HG02840 (cell line): ENCODE results near the gene COA3.

ENCODE experiments used
- ATAC-seq: cut with Tn5 transposase; IDR thresholded peaks from one replicate; pipeline ENCODE4 v1.9.1; 2021; ENCODE audit warnings: mild to moderate bottlenecking, moderate library complexity, moderate number of reproducible peaks; ENCODE audit not compliant: unreplicated experiment, low FRiP score

The COA3 gene

DNA sequence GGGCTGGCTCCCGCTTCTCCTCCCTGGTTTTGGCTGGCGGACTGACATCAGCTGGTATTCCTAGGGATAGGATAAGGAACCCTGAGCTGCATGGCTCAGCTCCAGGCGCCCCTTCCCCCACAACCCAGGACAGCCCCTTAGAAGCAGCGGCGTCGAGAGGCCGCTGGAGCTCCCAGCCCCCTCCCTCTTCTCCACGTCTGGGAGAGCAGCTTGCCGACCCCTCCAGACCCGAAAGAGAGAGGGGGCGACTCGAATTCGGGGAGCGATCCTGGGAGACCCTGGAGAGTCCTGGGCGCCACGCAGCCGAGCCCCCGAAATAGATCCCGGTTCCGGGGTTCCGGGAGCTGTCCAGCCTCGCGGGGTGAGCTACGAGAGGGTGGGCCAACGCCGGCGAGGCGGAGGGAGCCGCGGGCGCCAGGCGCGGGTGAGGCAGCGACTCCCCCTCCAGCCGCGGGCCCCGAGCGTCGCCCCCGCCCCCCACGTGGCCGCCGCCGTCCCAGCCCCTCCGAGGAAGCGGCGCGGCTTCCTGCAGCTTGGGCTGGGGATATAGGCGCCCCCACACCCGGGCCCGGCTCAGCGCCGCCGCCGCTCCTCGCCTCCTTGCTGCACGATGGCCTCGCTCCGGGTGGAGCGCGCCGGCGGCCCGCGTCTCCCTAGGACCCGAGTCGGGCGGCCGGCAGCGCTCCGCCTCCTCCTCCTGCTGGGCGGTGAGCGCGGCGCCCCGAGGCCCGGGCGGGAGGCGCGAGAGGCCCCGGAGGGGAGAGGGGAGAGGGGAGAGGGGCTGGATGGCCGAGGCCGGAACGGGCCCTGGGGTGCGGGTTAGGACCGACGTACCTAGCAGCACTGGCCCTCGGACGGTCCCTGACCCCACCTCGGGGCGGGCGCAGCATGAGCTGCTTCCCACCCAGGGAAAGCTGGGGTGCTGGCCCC is 37.6 kb downstream of the COA3 start, which contains the start of gene RAMP2:
TSS of gene RAMP2 (plus strand) at position 576 of the 930 bp plus-strand sequence. CDS start at position 611, 35 bp downstream.
- no peak for ATAC-seq

DNA sequence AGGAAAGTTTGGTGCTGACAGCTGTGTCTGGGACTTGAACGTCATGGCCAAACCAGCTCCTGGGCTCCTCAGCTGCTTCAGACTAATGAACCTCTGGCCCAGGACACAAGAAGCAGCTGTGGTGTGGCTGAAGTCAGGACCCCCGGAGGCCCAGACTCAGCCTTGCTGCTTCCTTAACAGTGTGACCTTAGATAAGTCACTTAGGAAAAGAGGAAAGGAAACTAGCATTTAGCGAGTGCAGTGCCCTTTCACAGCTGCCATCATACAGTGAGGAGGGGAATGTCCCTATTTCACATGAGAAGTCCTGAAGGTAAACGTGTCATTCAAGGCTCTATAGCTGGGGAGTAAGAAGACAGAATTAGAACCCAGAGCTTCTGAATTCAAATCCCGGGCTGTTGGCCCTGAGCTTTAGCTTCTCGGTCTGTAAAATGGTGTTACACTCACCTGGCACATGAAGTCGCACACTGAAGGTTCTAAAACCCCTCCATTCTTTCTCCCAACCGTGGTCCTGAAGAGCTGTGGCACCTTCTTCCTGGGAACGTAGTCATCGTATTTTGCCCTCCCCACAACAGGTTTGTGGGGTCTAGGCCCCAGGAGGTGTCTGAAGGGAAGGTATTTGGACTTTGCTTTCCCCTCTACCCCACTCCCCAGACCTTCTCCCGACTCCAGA is 38.4 kb downstream of the COA3 start:
- ATAC-seq, result no peak

DNA sequence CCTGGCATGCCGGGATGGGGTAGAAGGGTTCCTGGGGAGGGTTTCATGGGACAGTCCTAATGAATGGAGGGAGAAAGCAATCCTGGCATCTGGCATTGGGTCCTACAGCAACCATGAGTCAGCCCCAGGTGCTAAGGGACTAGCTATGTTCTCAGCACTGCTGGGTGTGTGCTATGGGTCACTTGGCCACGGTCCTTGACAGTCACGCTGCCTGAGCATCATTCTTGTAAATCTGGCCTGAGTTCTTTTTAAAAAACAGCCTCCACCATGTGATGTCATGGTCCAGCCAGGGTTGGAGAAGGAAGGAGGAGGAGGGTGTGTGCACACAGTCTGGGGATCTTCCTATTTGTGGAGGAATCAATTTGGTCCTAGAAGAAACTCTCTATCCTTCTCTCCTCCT is 43.7 kb downstream of the COA3 start:
- no peak for ATAC-seq

DNA sequence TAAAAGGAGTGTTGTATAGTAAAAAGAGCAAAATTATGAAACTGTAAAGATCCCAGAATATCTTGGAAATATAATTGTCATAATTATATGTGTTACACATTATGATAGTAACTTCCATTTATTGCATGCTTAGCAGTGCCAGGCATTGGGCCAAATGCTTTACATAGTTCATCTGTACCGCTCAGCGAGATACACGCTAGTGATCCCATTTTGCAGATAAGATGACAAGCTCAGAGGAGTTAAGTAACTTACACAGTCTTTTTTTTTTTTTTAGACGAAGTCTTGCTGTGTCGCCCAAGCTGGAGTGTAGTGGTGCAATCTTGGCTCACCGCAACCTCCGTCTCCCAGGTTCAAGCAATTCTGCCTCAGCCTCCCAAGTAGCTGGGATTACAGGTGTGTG is 46.9 kb downstream of the COA3 start:
- no peak for ATAC-seq

DNA sequence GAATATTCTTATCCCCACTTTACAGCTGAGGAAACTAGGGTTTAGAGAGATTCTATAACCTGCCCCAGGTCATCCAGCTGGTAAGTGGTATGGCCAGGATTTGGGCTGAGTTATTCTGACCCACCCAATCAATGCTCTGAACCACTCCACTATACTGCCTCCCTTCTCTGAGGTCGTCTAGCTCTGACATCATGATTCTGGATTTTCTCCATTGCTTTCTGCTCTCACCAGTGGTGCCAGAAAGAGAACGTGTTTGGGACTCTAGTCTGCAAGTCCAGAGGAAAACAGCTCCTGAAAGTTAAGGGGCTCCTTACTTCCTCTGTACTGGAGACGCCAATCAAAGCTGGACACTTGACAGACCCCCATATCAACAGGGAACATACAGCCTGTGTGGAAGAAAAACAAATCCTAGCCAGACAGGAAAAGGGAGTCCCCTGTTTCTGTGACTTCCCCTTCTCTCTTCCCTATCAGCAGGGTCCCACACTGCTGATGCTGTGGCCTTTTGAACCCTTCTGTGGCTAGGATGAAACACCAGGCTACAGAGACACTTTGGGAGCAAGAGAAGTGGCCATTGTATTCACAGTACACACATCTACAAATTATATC is 47.7 kb downstream of the COA3 start:
- no peak for ATAC-seq

DNA sequence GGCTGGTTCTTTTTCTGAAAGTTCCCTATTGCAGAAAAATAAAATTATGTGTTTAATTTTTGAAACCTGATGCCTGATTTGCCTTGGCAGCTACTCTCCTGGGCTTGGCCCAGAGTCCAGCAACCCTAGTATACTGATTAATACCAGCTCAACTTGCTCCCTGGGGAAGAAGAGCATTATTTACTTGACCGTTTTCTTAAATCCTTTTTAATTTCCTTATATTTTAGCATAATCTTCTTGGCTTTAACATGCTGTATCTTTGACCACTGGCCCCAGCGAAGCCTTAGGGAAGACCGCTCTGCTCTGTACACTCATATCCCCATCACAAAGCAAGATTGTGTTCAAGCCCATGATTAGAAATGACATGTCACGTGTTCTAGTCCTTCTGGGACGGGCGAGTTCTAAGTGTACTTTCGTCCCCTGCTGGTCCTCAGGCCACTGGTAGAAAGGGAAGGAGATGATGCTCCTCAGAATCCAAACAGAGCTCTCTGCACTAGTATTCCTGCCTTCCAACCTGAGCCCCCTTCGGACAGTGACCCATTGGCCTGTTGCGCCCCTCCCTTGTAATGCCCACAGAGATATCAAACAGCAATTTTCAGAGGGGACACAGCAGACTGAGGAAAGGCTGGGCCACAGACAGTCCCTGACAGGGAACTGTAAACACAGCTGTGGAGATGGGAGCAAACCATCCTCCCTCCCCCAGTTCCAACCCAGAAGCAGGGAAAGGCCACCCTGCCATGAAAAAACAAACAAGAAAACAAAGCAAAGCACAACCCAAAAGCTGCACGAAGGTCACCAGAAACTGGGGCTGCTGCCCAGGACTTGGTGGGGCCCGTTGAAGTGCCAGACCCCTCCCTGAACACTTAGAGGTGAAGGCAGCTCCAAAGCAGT is 49.4 kb downstream of the COA3 start:
- no peak for ATAC-seq

DNA sequence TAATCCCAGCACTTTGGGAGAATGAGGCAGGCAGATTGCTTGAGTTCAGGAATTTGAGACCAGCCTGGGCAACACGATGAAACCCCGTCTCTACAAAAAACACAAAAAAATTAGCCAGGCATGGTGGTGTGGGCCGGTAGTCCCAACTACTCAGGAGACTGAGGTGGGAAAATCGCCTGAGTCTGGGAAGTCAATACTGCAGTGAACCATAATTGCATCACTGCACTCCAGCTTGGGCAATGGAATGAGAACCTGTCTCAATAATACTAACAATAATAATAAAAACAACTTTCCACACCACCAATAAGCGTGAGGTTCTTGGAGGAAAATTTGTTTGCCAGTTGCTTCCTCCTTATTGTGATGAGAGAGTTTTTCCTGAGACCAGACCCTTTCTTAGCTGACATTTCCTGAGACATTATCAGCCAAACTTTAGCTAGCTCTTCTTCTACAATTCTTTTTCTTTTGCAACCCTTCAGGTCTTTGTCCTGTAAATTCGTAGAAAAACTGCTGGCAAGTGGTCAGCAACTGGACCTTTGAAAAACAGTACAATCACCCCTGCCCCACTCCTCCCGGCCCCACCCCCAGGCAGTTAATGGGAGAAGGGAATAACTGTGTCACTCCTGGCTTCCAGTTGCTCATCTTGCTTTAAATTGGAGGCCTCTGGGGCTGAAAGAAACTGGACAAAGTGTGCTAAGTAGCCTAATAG is 50.1 kb downstream of the COA3 start:
- ATAC-seq, result no peak
